PC-9 (cell line): ENCODE results near the gene TP53BP2.

ENCODE experiments used
- CTCF ChIP-seq: fragments of 200-600 bp; sonication (generic); conservative IDR thresholded peaks from 2 replicates; pipeline ENCODE4 v1.6.1; 2017; ENCODE audit warnings: mixed run types, antibody characterized with exemption, mild to moderate bottlenecking, moderate library complexity
- EZH2 ChIP-seq: fragments of 200-600 bp; sonication (generic); IDR thresholded peaks from 2 replicates; pipeline ENCODE4 v1.8.0; 2017; ENCODE audit warnings: antibody characterized with exemption, low read depth

GRCh38 chr1:223751696-223752095, 94.1 kb downstream of the TP53BP2 start:
- TF ChIP-seq EZH2 (no peak), CTCF (no peak)
